ENCODE results near the gene DCN. TPM values are rescaled to one million over a fixed set of nuclear protein-coding genes. Genes with fewer than 3 reads are reported as not detected.

DCN gene
- total RNA-seq, 1 donor from 2014 or later, result 470 TPM

GRCh38 chr12:91133871-91134270, 48.7 kb downstream of the DCN start:
- no peak for DNase-seq

GRCh38 chr12:91129662-91130362, 52.8 kb downstream of the DCN start:
- no peak for DNase-seq

DNA sequence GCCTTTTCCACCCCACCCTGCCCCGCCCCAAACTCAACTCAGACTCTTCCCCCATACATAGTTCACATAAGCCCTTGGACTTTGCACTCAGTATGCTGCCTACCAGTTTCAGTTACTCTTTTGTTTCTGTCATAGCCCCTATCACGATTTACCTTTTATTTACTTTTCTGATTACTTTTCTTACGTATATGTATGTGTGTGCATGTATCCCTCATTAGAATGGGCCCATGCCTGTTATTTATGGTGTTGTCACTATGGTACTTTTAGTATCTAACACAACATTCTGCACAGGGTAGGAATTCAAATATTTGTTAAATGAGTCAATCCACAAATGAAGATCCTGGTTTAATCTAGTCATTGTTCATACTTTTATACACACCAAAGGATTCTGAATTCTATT, 54.9 kb downstream of the DCN start:
- no peak for DNase-seq

GRCh38 chr12:91127306-91127705, 55.3 kb downstream of the DCN start:
- no peak for DNase-seq

- DNase-seq, result no peak
Measured at GRCh38 chr12:91126516-91126915, 56.1 kb downstream of the DCN start.

DNA sequence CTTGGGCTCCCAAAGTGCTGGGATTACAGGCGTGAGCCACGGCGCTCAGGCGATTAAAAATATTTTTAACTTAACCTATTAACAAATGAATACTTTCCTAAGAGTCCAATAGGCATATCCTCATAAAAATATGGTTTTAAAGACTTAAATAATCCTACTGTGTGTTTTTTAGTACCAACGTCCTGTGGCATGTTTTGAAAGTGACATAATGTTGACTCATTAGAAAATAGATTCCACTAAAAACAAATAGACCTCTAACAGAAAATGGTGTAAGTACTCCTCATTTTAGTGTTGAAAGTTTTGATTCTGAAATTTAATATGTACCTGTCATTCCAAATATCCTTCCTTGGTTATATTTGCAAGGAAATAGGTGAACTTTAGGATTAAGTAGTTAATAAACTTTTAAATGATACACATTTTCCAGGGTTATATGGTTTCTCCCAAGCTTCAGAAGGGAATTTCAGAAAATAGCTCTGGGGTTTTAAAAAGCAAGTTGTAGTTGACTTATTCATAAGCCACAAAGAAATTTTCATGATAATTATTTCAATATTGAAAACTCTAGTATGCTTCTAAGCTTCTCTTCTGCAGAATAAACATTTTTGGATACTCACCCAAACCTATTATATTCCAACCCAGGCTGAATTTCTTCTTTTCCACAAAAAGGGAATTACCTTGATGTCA, 59.2 kb downstream of the DCN start:
- no peak for DNase-seq

- DNase-seq, result no peak
Measured at GRCh38 chr12:91120781-91121180, 61.8 kb downstream of the DCN start.

DNA sequence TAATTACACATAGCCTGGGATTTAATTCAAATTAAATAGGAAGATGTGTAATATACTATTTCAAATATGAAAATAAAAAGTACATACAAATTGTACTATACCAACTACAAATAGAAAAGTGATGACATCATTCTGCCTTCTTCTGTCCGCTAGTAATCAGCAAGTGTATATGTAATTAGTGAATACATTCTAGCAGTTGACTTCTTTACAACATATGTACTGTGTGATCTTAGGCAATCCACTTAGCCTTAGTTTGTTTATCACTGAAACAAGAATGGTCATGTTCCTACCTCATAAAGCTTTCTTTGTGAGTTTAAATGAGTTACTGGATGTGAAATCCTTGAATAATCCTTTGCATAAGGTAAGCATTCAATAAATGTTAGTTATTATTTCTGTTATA, 63.5 kb downstream of the DCN start:
- no peak for DNase-seq

DNA sequence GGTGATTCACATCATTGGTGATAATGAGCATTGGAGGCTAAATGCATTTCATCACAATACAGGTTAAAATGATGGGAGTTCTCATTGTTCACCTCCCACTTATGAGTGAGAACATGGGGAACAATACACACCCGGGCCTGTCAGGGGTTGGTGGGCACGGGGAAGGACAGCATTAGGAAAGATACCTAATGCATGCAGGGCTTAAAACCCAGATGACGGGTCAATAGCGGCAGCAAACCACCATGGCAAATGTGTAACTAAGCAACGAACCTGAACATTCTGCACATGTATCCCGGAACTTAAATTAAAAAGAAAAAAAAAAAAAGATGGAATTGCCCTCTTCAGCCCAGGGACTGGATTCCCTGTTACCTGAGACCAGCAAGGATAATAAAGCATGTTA, 69.0 kb downstream of the DCN start:
- no peak for DNase-seq

DNA sequence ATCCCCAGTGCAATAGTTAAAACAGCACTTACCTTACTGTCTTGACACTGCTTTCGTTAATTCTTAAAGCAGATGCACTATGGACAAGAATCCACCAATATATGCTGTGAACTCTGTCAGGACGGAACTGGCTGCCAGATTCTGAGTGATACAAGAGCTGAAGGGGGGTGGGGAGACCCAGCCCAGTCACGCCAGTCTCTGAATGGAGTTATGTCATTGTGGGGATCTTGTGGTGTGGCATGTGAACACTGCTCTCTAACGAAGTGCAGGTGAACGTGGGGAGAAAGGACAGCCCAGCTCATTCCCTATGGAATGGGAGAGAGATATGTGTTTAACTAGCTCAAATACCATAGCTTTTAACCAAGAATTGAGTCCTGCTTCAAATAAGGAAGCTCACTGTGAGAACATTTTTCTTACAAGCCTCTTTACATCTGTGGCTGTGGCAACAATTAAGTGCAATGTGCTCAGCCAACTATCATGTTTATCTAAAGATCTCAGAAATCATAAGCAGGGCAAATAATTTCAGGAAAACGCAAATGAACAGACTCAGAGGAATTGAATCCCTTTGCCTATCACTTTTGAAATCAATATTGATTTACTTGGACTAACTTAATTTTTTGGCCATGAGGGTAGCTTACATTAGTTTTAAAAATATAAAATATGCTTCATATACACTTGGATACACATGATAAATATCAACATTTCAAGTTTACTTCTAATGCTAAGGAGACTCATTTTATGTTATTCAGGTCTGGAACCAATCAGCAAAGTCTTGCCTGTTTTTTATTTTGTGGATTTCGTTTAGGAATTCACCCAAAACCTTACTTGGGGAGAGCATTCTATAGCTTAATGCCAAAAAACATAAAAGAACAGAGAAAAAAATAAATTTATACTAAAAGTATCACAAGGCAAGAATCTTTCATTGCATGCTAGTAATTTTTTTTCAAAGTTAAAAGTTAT, 71.0 kb downstream of the DCN start, which contains the start of gene LUM:
LUM (minus strand) TSS at position 129 of the 960 bp plus-strand sequence. CDS start 2,515 bp downstream, outside the sequence.
- peak; percentile 86 for DNase-seq

GRCh38 chr12:91110311-91110924, 72.2 kb downstream of the DCN start:
- peak; percentile 22 for DNase-seq

DNA sequence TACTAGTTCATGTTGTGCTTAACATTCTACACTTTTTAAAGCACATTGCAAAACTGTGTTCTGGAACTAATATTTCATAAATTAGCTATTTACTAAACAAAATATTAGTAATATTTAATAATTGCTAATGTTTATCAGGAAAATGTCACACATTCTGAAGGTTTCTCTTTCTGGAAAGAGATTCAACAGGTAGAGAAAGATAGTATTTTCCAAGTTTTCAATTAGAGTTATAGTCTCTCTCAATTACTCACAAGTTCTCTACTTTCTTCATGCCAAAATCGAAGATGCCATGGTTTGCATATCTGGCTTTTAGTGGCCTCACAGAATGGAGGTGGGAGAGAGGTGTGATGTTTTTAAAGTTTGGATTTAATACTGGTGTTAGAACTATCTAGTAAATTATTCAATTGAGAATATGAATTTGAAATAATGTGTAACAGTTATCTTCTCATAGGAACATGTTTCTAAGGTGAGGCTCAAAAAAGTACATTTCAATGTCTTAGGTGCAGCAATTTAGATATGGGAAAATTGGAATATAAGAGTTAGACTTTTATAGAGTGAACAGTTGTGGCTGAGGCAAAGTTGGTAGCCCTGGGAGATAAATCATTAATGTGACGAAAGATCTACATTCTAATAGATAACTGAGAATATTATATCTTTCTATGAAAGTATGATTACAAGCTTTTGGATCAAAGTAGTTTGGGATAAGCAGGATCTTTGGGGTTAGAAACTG, 72.9 kb downstream of the DCN start:
- no peak for DNase-seq

DNA sequence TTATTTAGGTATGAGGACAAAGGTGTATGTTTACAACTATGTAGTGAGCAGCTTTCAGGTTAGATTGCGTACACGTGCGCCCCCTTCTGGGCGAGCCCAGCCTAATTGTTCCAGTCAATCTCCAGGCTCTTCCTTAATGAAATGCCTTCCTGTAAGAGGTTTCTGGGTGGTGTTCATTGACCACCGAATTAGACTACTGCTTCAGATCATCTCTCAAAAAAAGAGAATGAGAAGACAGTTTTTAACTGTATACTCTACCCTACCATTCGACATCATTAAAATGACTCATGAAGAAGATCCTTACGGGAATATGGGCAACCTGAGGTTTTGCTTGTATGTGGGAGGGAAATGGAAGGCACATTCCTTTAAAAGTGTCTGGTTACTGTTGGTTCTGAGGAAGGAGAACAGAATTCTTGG, 73.5 kb downstream of the DCN start:
- peak; percentile 77 for DNase-seq

DNA sequence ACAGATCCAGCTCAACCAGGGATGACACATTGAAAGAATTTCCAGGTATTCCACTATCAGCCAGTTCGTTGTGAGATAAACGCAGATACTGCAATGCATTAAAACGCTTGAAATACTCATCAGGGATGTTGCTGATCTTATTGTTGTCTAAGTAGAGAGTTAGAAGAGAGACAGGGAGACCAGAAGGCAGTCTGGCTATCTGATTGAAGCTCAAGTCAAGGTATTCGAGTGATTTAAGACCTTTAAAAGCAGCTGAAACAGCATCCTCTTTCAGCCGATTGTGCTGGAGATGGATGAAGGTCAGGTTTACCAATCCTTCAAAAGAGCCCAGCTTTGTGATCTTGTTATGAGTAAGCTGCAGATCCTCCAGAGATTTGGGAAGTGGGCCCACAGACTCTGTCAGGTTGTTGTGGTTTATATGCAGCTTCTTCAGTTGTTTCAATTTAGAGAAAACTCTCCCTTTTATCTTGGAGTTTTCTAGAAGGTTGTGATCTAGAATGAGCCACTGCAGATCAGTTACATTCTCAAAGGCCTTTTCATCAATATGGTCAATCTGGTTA, 74.3 kb downstream of the DCN start:
- no peak for DNase-seq

DNA sequence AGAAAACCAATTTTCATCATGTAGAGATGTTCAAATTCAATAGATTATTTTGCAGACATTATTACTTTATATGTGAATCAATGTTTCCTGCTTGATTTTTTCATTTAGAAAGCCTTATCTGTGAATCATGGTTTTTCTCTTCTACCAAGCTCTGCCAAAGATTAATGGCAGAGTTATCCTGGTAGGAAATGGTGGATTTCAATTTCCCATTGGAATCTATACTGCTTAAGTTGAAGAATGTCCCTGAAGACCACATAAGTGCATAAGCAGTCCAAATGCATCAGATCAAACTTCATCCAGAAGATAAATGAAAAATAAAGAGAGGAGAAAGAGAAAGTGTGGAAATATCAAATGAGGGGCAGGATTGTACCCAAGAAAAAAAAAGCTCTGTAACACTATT, 76.3 kb downstream of the DCN start:
- no peak for DNase-seq

DNA sequence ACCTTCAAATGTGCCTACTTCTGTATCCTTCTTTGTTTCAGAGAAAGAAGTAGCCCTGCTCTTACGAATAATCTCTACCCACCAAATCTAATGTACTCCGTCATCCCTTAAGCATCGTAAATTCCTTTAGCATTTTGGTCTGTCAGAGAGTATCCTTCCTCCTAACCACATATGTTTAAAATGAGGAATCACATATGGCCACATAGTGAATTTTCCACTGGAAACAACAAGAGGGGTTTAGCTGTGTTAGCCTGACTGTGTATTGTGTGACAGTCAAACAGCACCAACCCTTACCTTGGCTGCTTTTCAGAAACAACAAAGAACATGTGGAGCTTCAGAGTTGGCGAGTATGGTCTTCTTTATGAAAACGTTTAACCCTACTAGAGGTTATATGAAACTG, 76.8 kb downstream of the DCN start:
- peak; percentile 53 for DNase-seq

DNA sequence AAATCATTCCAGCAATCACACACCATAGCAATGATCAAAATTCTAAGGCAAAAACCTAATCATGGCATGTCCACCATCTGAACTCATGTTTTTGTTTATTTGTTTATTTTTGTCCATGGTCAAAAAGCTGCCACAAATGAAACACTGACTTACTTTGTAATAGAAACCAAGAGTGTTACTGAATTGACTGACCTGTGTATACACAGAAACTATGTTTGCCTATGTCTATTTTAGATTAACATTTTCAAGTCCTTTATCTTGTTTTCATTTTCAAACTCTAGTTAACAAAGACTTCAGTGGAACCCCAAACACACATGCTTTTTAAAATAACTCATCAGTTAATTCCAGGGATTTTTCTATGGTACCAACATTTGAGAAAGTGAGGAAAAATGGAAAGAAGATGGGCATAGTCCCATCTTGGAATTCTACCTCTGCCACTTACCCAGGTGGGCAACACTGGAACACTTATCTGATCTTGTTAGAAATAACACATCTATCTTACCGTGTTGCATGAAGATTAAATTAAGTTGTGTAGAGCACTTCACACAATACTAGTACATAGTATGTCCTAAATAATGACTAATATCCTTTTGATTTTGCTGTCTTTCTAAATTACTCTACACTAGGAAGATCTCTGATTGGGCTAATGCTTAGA, 77.7 kb downstream of the DCN start:
- DNase-seq, result no peak

DNA sequence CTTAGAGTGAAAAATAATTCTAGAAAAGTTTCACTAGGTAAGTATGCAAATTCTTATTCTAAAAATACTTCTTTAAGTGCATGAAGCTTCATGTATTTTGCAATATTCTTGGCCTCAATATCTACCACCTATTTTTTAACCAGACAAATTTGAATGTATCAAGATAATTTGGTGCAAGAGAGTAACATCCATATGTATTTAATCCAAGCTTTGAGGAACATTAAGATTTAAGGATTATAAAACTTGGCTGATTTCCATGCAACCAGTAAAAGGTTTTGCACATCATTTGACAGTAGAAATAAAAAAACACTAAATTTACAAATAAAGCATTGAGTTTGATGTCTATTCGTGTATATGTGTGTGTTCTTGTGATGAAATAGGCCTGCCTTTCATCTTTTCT, 79.0 kb downstream of the DCN start:
- DNase-seq, result no peak

DNA sequence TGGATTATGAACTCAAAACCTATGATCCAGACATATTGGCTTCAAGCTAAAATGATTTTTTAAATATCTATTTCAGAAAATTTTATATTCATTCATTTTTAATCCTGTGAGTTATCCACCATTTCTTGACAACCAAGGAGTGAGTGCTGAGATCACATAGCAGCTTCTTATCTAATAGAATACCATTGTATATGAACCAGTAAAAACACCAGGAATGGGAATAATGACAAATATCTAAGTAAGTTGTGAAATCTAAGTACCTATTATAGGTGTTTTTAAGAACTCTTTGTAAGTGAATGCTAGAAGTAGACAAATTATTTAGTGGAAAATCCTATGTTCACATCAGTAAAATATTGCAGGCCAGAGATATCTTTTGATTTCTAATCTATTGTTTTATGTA, 79.5 kb downstream of the DCN start:
- DNase-seq, result no peak

GRCh38 chr12:91100906-91101305, 81.7 kb downstream of the DCN start:
- no peak for DNase-seq

DNA sequence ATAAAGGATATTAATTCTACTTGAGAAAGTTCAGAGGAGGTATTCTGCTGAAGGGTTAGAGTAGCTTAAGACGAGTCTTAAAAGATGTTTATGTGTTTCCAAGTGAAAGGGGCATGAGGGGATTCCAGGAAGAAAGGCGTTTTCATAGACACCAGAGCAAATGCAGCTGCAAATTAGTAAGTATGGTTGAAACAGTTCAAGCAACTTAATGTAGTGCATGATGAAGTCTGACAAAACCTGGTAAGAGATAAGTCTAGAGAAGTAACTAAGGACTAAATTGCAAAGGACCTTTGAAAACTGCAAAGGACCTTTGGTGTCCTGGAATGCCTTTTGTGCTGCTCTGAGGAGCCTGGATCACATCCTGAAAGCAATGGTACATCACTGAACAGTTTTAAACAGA, 82.8 kb downstream of the DCN start:
- DNase-seq, result no peak
